ENCODE data around the gene ARHGAP19. TPM values are rescaled to one million over a fixed set of nuclear protein-coding genes. Genes with fewer than 3 reads are reported as not detected.
A peak's percentile ranks its signal among the peaks of the same experiment; 100 is the strongest.

ARHGAP19 gene
- total and polyA plus RNA-seq, 2 of the 8 experiments (the other 6 are each of a cell fraction or from before 2014, with no cell fraction given) = 13.3 to 32.1 TPM

GRCh38 chr10:97333351-97333600, 40.8 kb upstream of the ARHGAP19 start (continued):
- TF ChIP-seq TAF7 (optimal IDR thresholded peaks at IDR 0.05; ENCODE audit: borderline replicate concordance, low read depth, low read length) (no peak), RAD21 (IDR thresholded peaks at IDR 0.05 in 1 of 2, conservative IDR thresholded peaks at IDR 0.05 in 1 of 2; ENCODE audit: low read depth in 2 of 2, low read length in 2 of 2) (peak; percentile 31 to 39; a peak in 3 of 4 replicates)
